ENCODE measurements around the gene ZDHHC1.
A peak's percentile ranks its signal among the peaks of the same experiment; 100 is the strongest.
"Not testable (repeated sequence)": the region's sequence is repeated elsewhere in the genome, so short reads cannot be mapped to it uniquely, and the experiment has no call there.

The ZDHHC1 gene

GRCh38 chr16:67415421-67415820 lies 856 bp downstream of the ZDHHC1 start:
- H2AK5ac ChIP-seq (ENCODE audit: low read depth, low read length); H3K36me3 ChIP-seq (replicated peaks in 1 of 2; ENCODE audit: control insufficient read depth in 2 of 2, insufficient read depth in 2 of 2, low read length in 2 of 2); H3K9me3 ChIP-seq (replicated peaks in 1 of 2; ENCODE audit: control insufficient read depth in 2 of 2, insufficient read depth in 1 of 2, low read depth in 1 of 2, low read length in 2 of 2); H3K27ac ChIP-seq (replicated peaks; ENCODE audit: low read length); H4K8ac ChIP-seq (ENCODE audit: low read depth, low read length); H3K18ac ChIP-seq (ENCODE audit: low read length); H2BK12ac ChIP-seq (ENCODE audit: low read length); H3K4ac ChIP-seq (ENCODE audit: low read length); H4K91ac ChIP-seq (ENCODE audit: low read depth, low read length, poor library complexity); H2BK5ac ChIP-seq (ENCODE audit: low read length); H3K79me1 ChIP-seq (ENCODE audit: low read depth, low read length); DNase-seq (ENCODE audit: low spot score); H3K4me1 ChIP-seq (ENCODE audit: control insufficient read depth in 2 of 2, insufficient read depth in 1 of 2, low read depth in 1 of 2, low read length in 2 of 2); H2BK120ac ChIP-seq (ENCODE audit: low read depth, low read length); H3K27me3 ChIP-seq (ENCODE audit: control insufficient read depth in 3 of 3, insufficient read depth in 3 of 3, low read depth in 1 of 3, low read length in 3 of 3); H3K14ac ChIP-seq (ENCODE audit: low read length); H3K23ac ChIP-seq (ENCODE audit: low read depth, low read length, poor library complexity); H2BK15ac ChIP-seq (ENCODE audit: low read length); H3K9ac ChIP-seq (ENCODE audit: low read depth, low read length, poor library complexity): not testable (repeated sequence)
- H3K4me3 ChIP-seq (ENCODE audit: low read length in 2 of 2) = peak overlapping the region; percentile 63 to 93
- peak overlapping the region; percentile 94 for H2AFZ ChIP-seq (ENCODE audit: low read length)
- H3K4me2 ChIP-seq (ENCODE audit: insufficient read depth, low read length, poor library complexity, severe bottlenecking) = peak overlapping the region; percentile 87
- no CpG with 5 or more reads among the region's 19 CpGs for WGBS, 2 donors (ENCODE audit: extremely low coverage in 2 of 2, insufficient read length in 2 of 2, insufficient replicate concordance in 1 of 2)

- Histone ChIP-seq H3K23ac (ENCODE audit: low read depth, low read length, poor library complexity) (no peak overlapping the region), H3K9ac (ENCODE audit: low read depth, low read length, poor library complexity) (no peak overlapping the region), H3K27me3 (ENCODE audit: control insufficient read depth in 3 of 3, insufficient read depth in 3 of 3, low read depth in 1 of 3, low read length in 3 of 3) (no peaks in the 10 kb centered on the region), H3K27ac (replicated peaks; ENCODE audit: low read length) (no peak overlapping the region), H3K36me3 (replicated peaks in 1 of 2; ENCODE audit: control insufficient read depth in 2 of 2, insufficient read depth in 2 of 2, low read length in 2 of 2) (no peaks in the 10 kb centered on the region), H2BK5ac (ENCODE audit: low read length) (no peak overlapping the region), H3K4me2 (ENCODE audit: insufficient read depth, low read length, poor library complexity, severe bottlenecking) (no peak overlapping the region), H3K18ac (ENCODE audit: low read length) (no peak overlapping the region), H3K4me1 (ENCODE audit: control insufficient read depth in 2 of 2, insufficient read depth in 1 of 2, low read depth in 1 of 2, low read length in 2 of 2) (peaks cover 0 to 7% of the 10 kb centered on the region in 2 donors), H2AK5ac (ENCODE audit: low read depth, low read length) (no peak overlapping the region), H3K4ac (ENCODE audit: low read length) (no peak overlapping the region), H2BK15ac (ENCODE audit: low read length) (no peak overlapping the region), H3K4me3 (ENCODE audit: low read length in 2 of 2) (no peak overlapping the region), H4K8ac (ENCODE audit: low read depth, low read length) (no peak overlapping the region), H3K14ac (ENCODE audit: low read length) (no peak overlapping the region), H2AFZ (ENCODE audit: low read length) (no peak overlapping the region), H2BK120ac (ENCODE audit: low read depth, low read length) (no peak overlapping the region), H2BK12ac (ENCODE audit: low read length) (no peak overlapping the region), H4K91ac (ENCODE audit: low read depth, low read length, poor library complexity) (no peak overlapping the region), H3K9me3 (replicated peaks in 1 of 2; ENCODE audit: control insufficient read depth in 2 of 2, insufficient read depth in 1 of 2, low read depth in 1 of 2, low read length in 2 of 2) (no peaks in the 10 kb centered on the region), H3K79me1 (ENCODE audit: low read depth, low read length) (no peaks in the 10 kb centered on the region)
- no peak for DNase-seq (ENCODE audit: low spot score)
- WGBS, 2 donors (ENCODE audit: extremely low coverage in 2 of 2, insufficient read length in 2 of 2, insufficient replicate concordance in 1 of 2) = no CpG with 5 or more reads among the region's 6 CpGs
These were observed 2.0 kb downstream of the ZDHHC1 start for GRCh38 chr16:67413978-67414911.

GRCh38 chr16:67412294-67412693 lies 4.0 kb downstream of the ZDHHC1 start:
- H4K91ac ChIP-seq (ENCODE audit: low read depth, low read length, poor library complexity) = no peak overlapping the region
- H3K9ac ChIP-seq (ENCODE audit: low read depth, low read length, poor library complexity) = no peak overlapping the region
- no peak overlapping the region for H2AFZ ChIP-seq (ENCODE audit: low read length)
- no peak overlapping the region for H3K23ac ChIP-seq (ENCODE audit: low read depth, low read length, poor library complexity)
- H2BK15ac ChIP-seq (ENCODE audit: low read length) = no peak overlapping the region
- no peaks in the 10 kb centered on the region for H3K9me3 ChIP-seq (replicated peaks in 1 of 2; ENCODE audit: control insufficient read depth in 2 of 2, insufficient read depth in 1 of 2, low read depth in 1 of 2, low read length in 2 of 2)
- H2BK12ac ChIP-seq (ENCODE audit: low read length) = no peak overlapping the region
- no peak overlapping the region for H2AK5ac ChIP-seq (ENCODE audit: low read depth, low read length)
- no peak overlapping the region for H3K4me2 ChIP-seq (ENCODE audit: insufficient read depth, low read length, poor library complexity, severe bottlenecking)
- peaks cover 0 to 6% of the 10 kb centered on the region in 2 donors for H3K4me1 ChIP-seq (ENCODE audit: control insufficient read depth in 2 of 2, insufficient read depth in 1 of 2, low read depth in 1 of 2, low read length in 2 of 2)
- no peak overlapping the region for H2BK5ac ChIP-seq (ENCODE audit: low read length)
- no peak overlapping the region for H3K4me3 ChIP-seq (ENCODE audit: low read length in 2 of 2)
- no peak overlapping the region for H3K18ac ChIP-seq (ENCODE audit: low read length)
- no peaks in the 10 kb centered on the region for H3K27me3 ChIP-seq (ENCODE audit: control insufficient read depth in 3 of 3, insufficient read depth in 3 of 3, low read depth in 1 of 3, low read length in 3 of 3)
- DNase-seq (ENCODE audit: low spot score) = no peak
- no peak overlapping the region for H4K8ac ChIP-seq (ENCODE audit: low read depth, low read length)
- no peaks in the 10 kb centered on the region for H3K36me3 ChIP-seq (replicated peaks in 1 of 2; ENCODE audit: control insufficient read depth in 2 of 2, insufficient read depth in 2 of 2, low read length in 2 of 2)
- H3K14ac ChIP-seq (ENCODE audit: low read length) = no peak overlapping the region
- H3K79me1 ChIP-seq (ENCODE audit: low read depth, low read length) = no peaks in the 10 kb centered on the region
- H3K27ac ChIP-seq (replicated peaks; ENCODE audit: low read length) = no peak overlapping the region
- no peak overlapping the region for H2BK120ac ChIP-seq (ENCODE audit: low read depth, low read length)
- no peak overlapping the region for H3K4ac ChIP-seq (ENCODE audit: low read length)
- no CpG with 5 or more reads among the region's 2 CpGs for WGBS, 2 donors (ENCODE audit: extremely low coverage in 2 of 2, insufficient read length in 2 of 2, insufficient replicate concordance in 1 of 2)

- H4K91ac ChIP-seq (ENCODE audit: low read depth, low read length, poor library complexity) = no peak overlapping the region
- no peak overlapping the region for H2AK5ac ChIP-seq (ENCODE audit: low read depth, low read length)
- no peaks in the 10 kb centered on the region for H3K27me3 ChIP-seq (ENCODE audit: control insufficient read depth in 3 of 3, insufficient read depth in 3 of 3, low read depth in 1 of 3, low read length in 3 of 3)
- H2BK12ac ChIP-seq (ENCODE audit: low read length) = no peak overlapping the region
- no peaks in the 10 kb centered on the region for H3K9me3 ChIP-seq (replicated peaks in 1 of 2; ENCODE audit: control insufficient read depth in 2 of 2, insufficient read depth in 1 of 2, low read depth in 1 of 2, low read length in 2 of 2)
- H4K8ac ChIP-seq (ENCODE audit: low read depth, low read length) = no peak overlapping the region
- H3K4me3 ChIP-seq (ENCODE audit: low read length in 2 of 2) = no peak overlapping the region
- no peak overlapping the region for H3K27ac ChIP-seq (replicated peaks; ENCODE audit: low read length)
- H3K23ac ChIP-seq (ENCODE audit: low read depth, low read length, poor library complexity) = no peak overlapping the region
- H3K36me3 ChIP-seq (replicated peaks in 1 of 2; ENCODE audit: control insufficient read depth in 2 of 2, insufficient read depth in 2 of 2, low read length in 2 of 2) = no peaks in the 10 kb centered on the region
- H3K18ac ChIP-seq (ENCODE audit: low read length) = no peak overlapping the region
- H3K4me1 ChIP-seq (ENCODE audit: control insufficient read depth in 2 of 2, insufficient read depth in 1 of 2, low read depth in 1 of 2, low read length in 2 of 2) = peaks cover 0 to 8% of the 10 kb centered on the region in 2 donors
- H3K4me2 ChIP-seq (ENCODE audit: insufficient read depth, low read length, poor library complexity, severe bottlenecking) = no peak overlapping the region
- no peak overlapping the region for H3K9ac ChIP-seq (ENCODE audit: low read depth, low read length, poor library complexity)
- no peak overlapping the region for H2AFZ ChIP-seq (ENCODE audit: low read length)
- H2BK120ac ChIP-seq (ENCODE audit: low read depth, low read length) = no peak overlapping the region
- H3K14ac ChIP-seq (ENCODE audit: low read length) = no peak overlapping the region
- no peak overlapping the region for H3K4ac ChIP-seq (ENCODE audit: low read length)
- H3K79me1 ChIP-seq (ENCODE audit: low read depth, low read length) = no peaks in the 10 kb centered on the region
- DNase-seq (ENCODE audit: low spot score) = no peak
- no CpG with 5 or more reads among the region's 3 CpGs for WGBS, 2 donors (ENCODE audit: extremely low coverage in 2 of 2, insufficient read length in 2 of 2, insufficient replicate concordance in 1 of 2)
- no peak overlapping the region for H2BK5ac ChIP-seq (ENCODE audit: low read length)
- no peak overlapping the region for H2BK15ac ChIP-seq (ENCODE audit: low read length)
These were observed 4.9 kb downstream of the ZDHHC1 start for GRCh38 chr16:67411339-67411738.

Data from neuronal stem cell (in vitro differentiated cells).